ENCODE measurements around the gene POU3F1. TPM values are rescaled to one million over a fixed set of nuclear protein-coding genes. Genes with fewer than 3 reads are reported as not detected.

POU3F1 gene
- total and polyA plus RNA-seq, 8 donors = 0.07 to 0.57 (median 0.08) TPM; not detected in 4

GRCh38 chr1:37998913-37999429 lies 47.6 kb downstream of the POU3F1 start:
- Histone ChIP-seq H3K4me3 (no peak overlapping the region), H3K9me3 (no peaks in the 10 kb centered on the region), H3K27me3 (no peaks in the 10 kb centered on the region), H3K4me1 (peaks cover 4 to 23% (median 10%) of the 10 kb centered on the region in 3 donors), H3K36me3 (no peaks in the 10 kb centered on the region), H3K27ac (peak overlapping the region in 3 of 4 donors; percentile 38 to 81 (median 70))
- 76 to 77% methylated on average over 16 of the region's 16 CpGs for WGBS, 2 donors
- no peak for TF ChIP-seq CTCF (IDR thresholded peaks at IDR 0.05)
- no peak for ATAC-seq
- intact Hi-C loops (cut with DNase I) = no loop called here
- DNase-seq = peak in 1 of 6 donors; percentile 21
- no peak for FAIRE-seq

- Histone ChIP-seq H3K9me3 (no peaks in the 10 kb centered on the region), H3K4me1 (peaks cover 4 to 23% (median 10%) of the 10 kb centered on the region in 3 donors), H3K4me3 (no peak overlapping the region), H3K36me3 (no peaks in the 10 kb centered on the region), H3K27ac (no peak overlapping the region), H3K27me3 (no peaks in the 10 kb centered on the region)
- TF ChIP-seq CTCF (IDR thresholded peaks at IDR 0.05) = no peak
- WGBS, 2 donors = 81 to 87% methylated on average over 9 of the region's 9 CpGs
- intact Hi-C loops (cut with DNase I) = no loop called here
- no peak for FAIRE-seq
- no peak for DNase-seq
- ATAC-seq = no peak
Measured at GRCh38 chr1:37998089-37998808, 48.3 kb downstream of the POU3F1 start.

GRCh38 chr1:37997256-37998088 lies 49.1 kb downstream of the POU3F1 start:
- Histone ChIP-seq H3K36me3 (no peaks in the 10 kb centered on the region), H3K27me3 (no peaks in the 10 kb centered on the region), H3K27ac (peak overlapping the region in 1 of 4 donors; percentile 39), H3K4me1 (peaks cover 4 to 23% (median 10%) of the 10 kb centered on the region in 3 donors), H3K4me3 (no peak overlapping the region), H3K9me3 (no peaks in the 10 kb centered on the region)
- no peak for ATAC-seq
- no peak for TF ChIP-seq CTCF (IDR thresholded peaks at IDR 0.05)
- DNase-seq = peak in 1 of 6 donors; percentile 74
- intact Hi-C loops (cut with DNase I) = no loop called here
- WGBS, 2 donors = 89 to 91% methylated on average over 25 of the region's 25 CpGs
- no peak for FAIRE-seq

- Histone ChIP-seq H3K9me3 (no peaks in the 10 kb centered on the region), H3K36me3 (no peaks in the 10 kb centered on the region), H3K27me3 (no peaks in the 10 kb centered on the region), H3K27ac (peak overlapping the region; percentile 57 to 83 (median 79)), H3K4me1 (peaks cover 4 to 23% (median 10%) of the 10 kb centered on the region in 3 donors), H3K4me3 (peak overlapping the region; percentile 20 to 56 (median 48))
- ATAC-seq (peak; percentile 65 to 80 (median 72)), FAIRE-seq (no peak), DNase-seq (peak; percentile 54 to 86 (median 72))
- intact Hi-C loops (cut with DNase I) = no loop called here
- TF ChIP-seq CTCF (IDR thresholded peaks at IDR 0.05) = no peak
- 5 to 6% methylated on average over 34 to 46 of the region's 46 CpGs for WGBS, 2 donors
Measured at GRCh38 chr1:37995751-37996345, 50.7 kb downstream of the POU3F1 start.
